K562 (cell line): Measurements from ENCODE around the gene CCDC117. TPM values are rescaled to one million over a fixed set of nuclear protein-coding genes. Genes with fewer than 3 reads are reported as not detected.

Experiments
- ATAC-seq: fragments of 200-7000 bp; cut with Tn5 transposase; 3 replicates; pipeline ENCODE4 v1.9.1; 2020; ENCODE audit warnings: moderate library complexity
- BruUV-seq: library from RNA; stranded (reverse); fragments of 400-500 nt; replicated peaks from 2 replicates; lab custom pipeline; 2021; lab: Mats Ljungman, UMichigan
- CTCF ChIA-PET: fragments of 300-600 bp; formaldehyde crosslinking; extraction: SDS; loops from one replicate; lab custom pipeline; 2021; ENCODE audit warnings: low intra/inter-chr PET ratio; lab: Yijun Ruan, JAX
- POLR2A ChIA-PET: fragments of 300-600, 350-650 bp; sonication (Branson Sonifier 250); formaldehyde crosslinking; extraction: SDS; loops from one replicate; lab custom pipeline; 2021; ENCODE audit warnings: antibody characterized with exemption, inconsistent platforms; lab: Yijun Ruan, JAX
- DNase-seq, 4 experiments: peaks; one replicate each; pipeline versions ENCODE4 v3.0.0 to v3.0.0-alpha.2; 2011 to 2018; ENCODE audit warnings: low spot score in 3 of 4, mixed read lengths in 3 of 4; ENCODE audit errors: extremely low read depth in 1 of 4
- FAIRE-seq: peaks from 2 replicates; lab custom pipeline; 2011; peaks lifted over from hg19 to GRCh38; lab: Jason Lieb, UNC
- H2AFZ ChIP-seq: 2 replicates; pipeline ENCODE4 v1.6.0; 2011; ENCODE audit warnings: low read depth, low read length, control low read depth, inconsistent platforms
- H3K27ac ChIP-seq: fragments of 200-600 bp; 3 replicates; pipeline ENCODE4 v1.8.0; 2011; ENCODE audit warnings: low read depth, mild to moderate bottlenecking, control low read depth, inconsistent platforms, low read length, moderate library complexity, mixed read lengths; ENCODE audit errors: extremely low read depth
- H3K27me3 ChIP-seq, 2 experiments: fragments of 300-600 bp in 1 of 2; 2 replicates in 1 of 2; 3 replicates in 1 of 2; pipeline versions ENCODE4 v1.6.0 to v1.8.0; 2011; ENCODE audit warnings: inconsistent platforms in 2 of 2, low read length in 2 of 2, mild to moderate bottlenecking in 1 of 2, mixed read lengths in 1 of 2, moderate library complexity in 1 of 2; ENCODE audit not compliant: control insufficient read depth in 2 of 2, insufficient read depth in 2 of 2
- H3K36me3 ChIP-seq: fragments of 300-600 bp; 3 replicates; pipeline ENCODE4 v1.8.0; 2011; ENCODE audit warnings: mild to moderate bottlenecking, low read length, inconsistent platforms; ENCODE audit not compliant: control insufficient read depth, insufficient read depth
- H3K4me1 ChIP-seq, 2 experiments: fragments of 200-600 bp in 1 of 2; replicated peaks in 1 of 2; 2 replicates in 1 of 2; 3 replicates in 1 of 2; pipeline versions ENCODE4 v1.5.1 to v1.8.0; 2011; ENCODE audit warnings: inconsistent platforms in 2 of 2, low read length in 2 of 2, mild to moderate bottlenecking in 1 of 2, mixed read lengths in 1 of 2, moderate library complexity in 1 of 2; ENCODE audit not compliant: control insufficient read depth in 2 of 2, insufficient read depth in 2 of 2
- H3K4me2 ChIP-seq: 2 replicates; pipeline ENCODE4 v1.6.1; 2011; ENCODE audit warnings: low read length, control low read depth, inconsistent platforms, mixed read lengths; ENCODE audit not compliant: insufficient read depth
- H3K4me3 ChIP-seq: fragments of 200-600 bp; sonication (generic), shearing (Covaris generic); 2 replicates; pipeline ENCODE4 v1.5.1; 2016; ENCODE audit warnings: control low read depth, inconsistent platforms
- H3K79me2 ChIP-seq: fragments of 200-600 bp; 3 replicates; pipeline ENCODE4 v1.8.0; 2011; ENCODE audit warnings: low read length, inconsistent platforms; ENCODE audit not compliant: control insufficient read depth, insufficient read depth
- H3K9ac ChIP-seq, 2 experiments: 2 replicates each; pipeline versions ENCODE4 v1.6.0 to v1.6.1; 2011; ENCODE audit warnings: low read depth in 2 of 2, low read length in 2 of 2, control low read depth in 1 of 2, inconsistent platforms in 1 of 2, mild to moderate bottlenecking in 1 of 2, mixed read lengths in 1 of 2; ENCODE audit not compliant: insufficient read depth in 1 of 2
- H3K9me1 ChIP-seq: one replicate; pipeline ENCODE4 v1.6.0; 2011; ENCODE audit warnings: inconsistent platforms, mild to moderate bottlenecking, low read length, moderate library complexity; ENCODE audit not compliant: control insufficient read depth, insufficient read depth
- H3K9me3 ChIP-seq: replicated peaks from 2 replicates; pipeline ENCODE4 v1.5.1; 2011; ENCODE audit warnings: low read depth, low read length, inconsistent platforms; ENCODE audit not compliant: control insufficient read depth, insufficient read depth
- H4K20me1 ChIP-seq: replicated peaks from 2 replicates; pipeline ENCODE4 v1.6.1; 2011; ENCODE audit warnings: low read length, inconsistent platforms, mixed read lengths; ENCODE audit not compliant: control insufficient read depth, insufficient read depth
- BRCA1 ChIP-seq, 2 experiments: fragments of 450-650 bp in 1 of 2; sonication (generic) in 1 of 2; formaldehyde crosslinking in 1 of 2; IDR thresholded peaks; 2 replicates each; pipeline versions ENCODE4 v1.5.0 to v1.6.1; 2017 to 2020; ENCODE audit warnings: mild to moderate bottlenecking in 1 of 2, missing genetic modification reagents in 1 of 2
- DNMT1 ChIP-seq: fragments of 450-650 bp; IDR thresholded peaks from 2 replicates; pipeline ENCODE4 v1.6.1; 2016; ENCODE audit warnings: antibody characterized with exemption, mild to moderate bottlenecking
- HNRNPL ChIP-seq: fragments of 200-400 bp; formaldehyde crosslinking; IDR thresholded peaks from 2 replicates; pipeline ENCODE4 v1.6.1; 2017; ENCODE audit warnings: low read depth, mild to moderate bottlenecking, low read length
- NBN ChIP-seq: fragments of 450-650 bp; IDR thresholded peaks from 2 replicates; pipeline ENCODE4 v1.6.1; 2016; ENCODE audit warnings: low read depth, mild to moderate bottlenecking
- NFIX ChIP-seq: fragments of 250-450 bp; sonication (Bioruptor Pico); IDR thresholded peaks from 2 replicates; pipeline ENCODE4 v1.4.0; 2020; ENCODE audit warnings: low read depth, mild to moderate bottlenecking, moderate library complexity
- SRF ChIP-seq, 2 experiments: fragments of 250-450, 450-650 bp in 1 of 2; sonication (Bioruptor Pico) in 1 of 2; sonication (generic) in 1 of 2; formaldehyde crosslinking; IDR thresholded peaks; 2 replicates each; pipeline versions ENCODE4 v1.5.0 to v1.5.1; 2020 to 2022; ENCODE audit warnings: mild to moderate bottlenecking in 1 of 2, missing genetic modification reagents in 1 of 2
- ZNF253 ChIP-seq: fragments of 250-450 bp; sonication (Bioruptor Pico); conservative IDR thresholded peaks from 2 replicates; pipeline ENCODE4 v1.6.1; 2021; ENCODE audit warnings: mild to moderate bottlenecking
- ZNF639 ChIP-seq, 2 experiments: fragments of 200-800 bp in 1 of 2; sonication (Bioruptor generic) in 1 of 2; sonication (generic) in 1 of 2; formaldehyde crosslinking in 1 of 2; IDR thresholded peaks in 1 of 2; conservative IDR thresholded peaks in 1 of 2; 2 replicates each; pipeline versions ENCODE4 v1.5.0 to v1.6.1; 2016 to 2020; ENCODE audit warnings: missing compliant biosample characterization in 1 of 2, missing genetic modification characterization in 1 of 2, missing genetic modification reagents in 1 of 2
- ZNF780A ChIP-seq: fragments of 250-450 bp; sonication (Bioruptor Pico); IDR thresholded peaks from 2 replicates; pipeline ENCODE4 v1.5.0; 2021; ENCODE audit warnings: mild to moderate bottlenecking
- ZNF79 ChIP-seq: fragments of 250-450 bp; sonication (Bioruptor Pico); IDR thresholded peaks from 2 replicates; pipeline ENCODE4 v1.4.0; 2020; ENCODE audit warnings: low read depth, mild to moderate bottlenecking, moderate library complexity
- WGBS: fragments of 100-300 bp; shearing (Covaris generic); methylation state at CpG from one replicate; pipeline ENCODE4 v1.1.6; 2016; ENCODE audit warnings: low coverage, mixed read lengths; ENCODE audit not compliant: insufficient coverage; ENCODE audit errors: missing lambda C conversion rate; 5-methylcytosine and 5-hydroxymethylcytosine counted together
- in situ Hi-C: fragments of 300-500 bp; cut with MboI; formaldehyde crosslinking; loops from 4 replicates; pipeline ENCODE4 v1.15.0; 2018; ENCODE audit warnings: inconsistent platforms, mixed read lengths
- intact Hi-C: fragments of 100-400 bp; cut with micrococcal nuclease; formaldehyde crosslinking; loops from 2 replicates; pipeline ENCODE4 v1.14.2; 2022
- polyA plus RNA-seq, 8 experiments: library from polyadenylated mRNA; depleted of rRNA in 4 of 8; stranded (reverse) in 5 of 8; unstranded in 3 of 8; fragments of >200 nt; fragmentation: Nextera tagmentation in 2 of 8; fragmentation: Illumina TruSeq in 1 of 8; extraction: Ambion mirVana in 2 of 8; extraction: Trizol in 1 of 8; gene quantifications; 2 replicates each; pipeline versions ENCODE4 v1.2.1 to v1.2.3, GENCODE V29; 2011 to 2014; ENCODE audit warnings: inconsistent platforms in 1 of 8, missing spikeins in 1 of 8
- total RNA-seq, 7 experiments: library from RNA; depleted of rRNA in 6 of 7; stranded (reverse); fragments of >200 nt in 6 of 7; fragmentation: Illumina TruSeq in 2 of 7; extraction: Trizol in 2 of 7; gene quantifications; 2 replicates each; pipeline versions ENCODE4 v1.2.1 to v1.2.3, GENCODE V29; 2011 to 2021; ENCODE audit warnings: low replicate concordance in 1 of 7
- TF ChIP-seq, protein P1 (sequence below): fragments of 450-650 bp; formaldehyde crosslinking; IDR thresholded peaks from 2 replicates; pipeline ENCODE4 v1.4.0; 2020; ENCODE audit warnings: mild to moderate bottlenecking, mixed read lengths

Gene CCDC117
- total and polyA plus RNA-seq, 9 of the 15 experiments (the other 6 are each of a cell fraction or from before 2014, with no cell fraction given), result 5.7 to 23.3 (median 15.8) TPM

GRCh38 chr22:28817064-28817463 is 44.6 kb downstream of the CCDC117 start:
- intact Hi-C loops (no loop called here), in situ Hi-C loops (no loop called here)
- Histone ChIP-seq H3K27me3 (no peaks in the 10 kb centered on the region), H3K79me2 (no peaks in the 10 kb centered on the region), H3K36me3 (no peaks in the 10 kb centered on the region), H3K9me3 (no peaks in the 10 kb centered on the region), H2AFZ (no peak overlapping the region), H3K27ac (no peak overlapping the region), H4K20me1 (no peaks in the 10 kb centered on the region), H3K9ac (no peak overlapping the region), H3K4me2 (no peak overlapping the region), H3K9me1 (no peaks in the 10 kb centered on the region), H3K4me1 (peaks cover 0 to 5% of the 10 kb centered on the region in 2 experiments; a peak in 1 of 5 replicates), H3K4me3 (no peak overlapping the region)
- DNase-seq (no peak), ATAC-seq (no peak), FAIRE-seq (no peak)
- TF ChIP-seq, protein P1, sequence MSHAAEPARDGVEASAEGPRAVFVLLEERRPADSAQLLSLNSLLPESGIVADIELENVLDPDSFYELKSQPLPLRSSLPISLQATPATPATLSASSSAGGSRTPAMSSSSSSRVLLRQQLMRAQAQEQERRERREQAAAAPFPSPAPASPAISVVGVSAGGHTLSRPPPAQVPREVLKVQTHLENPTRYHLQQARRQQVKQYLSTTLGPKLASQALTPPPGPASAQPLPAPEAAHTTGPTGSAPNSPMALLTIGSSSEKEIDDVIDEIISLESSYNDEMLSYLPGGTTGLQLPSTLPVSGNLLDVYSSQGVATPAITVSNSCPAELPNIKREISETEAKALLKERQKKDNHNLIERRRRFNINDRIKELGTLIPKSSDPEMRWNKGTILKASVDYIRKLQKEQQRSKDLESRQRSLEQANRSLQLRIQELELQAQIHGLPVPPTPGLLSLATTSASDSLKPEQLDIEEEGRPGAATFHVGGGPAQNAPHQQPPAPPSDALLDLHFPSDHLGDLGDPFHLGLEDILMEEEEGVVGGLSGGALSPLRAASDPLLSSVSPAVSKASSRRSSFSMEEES (CRISPR knock-in tag), result no peak
- TF ChIP-seq ZNF780A (no peak), NBN (no peak), ZNF253 (CRISPR knock-in tag) (no peak), SRF (CRISPR knock-in tag; IDR thresholded peaks at IDR 0.05) (no peak), ZNF79 (CRISPR knock-in tag) (no peak), HNRNPL (no peak), NFIX (no peak), ZNF639 (CRISPR knock-in tag; conservative IDR thresholded peaks at IDR 0.05 in 1 of 2, IDR thresholded peaks at IDR 0.05 in 1 of 2) (no peak), DNMT1 (no peak), BRCA1 (IDR thresholded peaks at IDR 0.05) (no peak), BRCA1 (CRISPR knock-in tag; IDR thresholded peaks at IDR 0.05) (no peak)
- ChIA-PET CTCF (no interaction called here), POLR2A (no interaction called here)
- BruUV-seq, result no TSS peak
- WGBS, result 50% methylated on average over 1 of the region's 2 CpGs
